OCI-LY7 (cell line): ENCODE results near the gene GALR1.

Source experiments
- CTCF ChIP-seq: fragments of 200-600 bp; sonication (generic); conservative IDR thresholded peaks from 2 replicates; pipeline ENCODE4 v1.5.1; 2014; ENCODE audit warnings: mild to moderate bottlenecking, antibody characterized with exemption, low read length, moderate library complexity, mixed read lengths
- EZH2phosphoT487 ChIP-seq: fragments of 200-600 bp; sonication (generic); IDR thresholded peaks from 2 replicates; pipeline ENCODE4 v1.6.1; 2018; ENCODE audit warnings: low read depth, borderline replicate concordance, mild to moderate bottlenecking, mixed run types, antibody characterized with exemption, low read length, moderate library complexity, mixed read lengths

- TF ChIP-seq EZH2phosphoT487: no peak
- TF ChIP-seq CTCF: no peak
Observed at GRCh38 chr18:77304268-77304667, 54.6 kb downstream of the GALR1 start.
